Left ventricle myocardium inferior (tissue), 1 donor: ENCODE results near the gene TMEM225B. TPM values are rescaled to one million over a fixed set of nuclear protein-coding genes. Genes with fewer than 3 reads are reported as not detected.
"Not testable (repeated sequence)": the region's sequence is repeated elsewhere in the genome, so short reads cannot be mapped to it uniquely, and the experiment has no call there.

ENCODE experiments used
- DNase-seq: peaks from one replicate; pipeline ENCODE4 v3.0.0-alpha.2; 2020
- H3K27ac ChIP-seq: fragments of 200-600 bp; replicated peaks from 2 replicates; pipeline ENCODE4 v1.8.0; 2021
- H3K27me3 ChIP-seq: fragments of 200-600 bp; 2 replicates; pipeline ENCODE4 v1.8.0; 2021; ENCODE audit warnings: low read depth
- H3K36me3 ChIP-seq: fragments of 200-600 bp; 2 replicates; pipeline ENCODE4 v1.8.0; 2021
- H3K4me1 ChIP-seq: fragments of 200-600 bp; 2 replicates; pipeline ENCODE4 v1.8.0; 2021
- H3K4me3 ChIP-seq: fragments of 200-600 bp; 2 replicates; pipeline ENCODE4 v1.8.0; 2021; ENCODE audit warnings: mild to moderate bottlenecking, moderate library complexity
- H3K9me3 ChIP-seq: fragments of 200-600 bp; replicated peaks from 2 replicates; pipeline ENCODE4 v1.8.0; 2021
- intact Hi-C: fragments of 100-400 bp; cut with micrococcal nuclease; formaldehyde crosslinking; loops from one replicate; pipeline ENCODE4 v1.11.0; 2022
- total RNA-seq: library from RNA; stranded (reverse); fragmentation: NEBNext Ultra II Directional; extraction: Animal tissue kit (Norgen Biotek cat#: 25700); gene quantifications from one replicate; pipeline ENCODE4 v1.2.1, GENCODE V29; 2021
- TF ChIP-seq, protein P1 (sequence below): fragments of 200-600 bp; IDR thresholded peaks from 2 replicates; pipeline ENCODE4 v1.8.0; 2021; ENCODE audit warnings: antibody characterized with exemption, mild to moderate bottlenecking, borderline replicate concordance
- donor health status: DM: no; HTN: yes; CAD: no; lungs with severe emphysema.

Gene TMEM225B
- total RNA-seq, 1 donor from 2014 or later = not detected

DNA sequence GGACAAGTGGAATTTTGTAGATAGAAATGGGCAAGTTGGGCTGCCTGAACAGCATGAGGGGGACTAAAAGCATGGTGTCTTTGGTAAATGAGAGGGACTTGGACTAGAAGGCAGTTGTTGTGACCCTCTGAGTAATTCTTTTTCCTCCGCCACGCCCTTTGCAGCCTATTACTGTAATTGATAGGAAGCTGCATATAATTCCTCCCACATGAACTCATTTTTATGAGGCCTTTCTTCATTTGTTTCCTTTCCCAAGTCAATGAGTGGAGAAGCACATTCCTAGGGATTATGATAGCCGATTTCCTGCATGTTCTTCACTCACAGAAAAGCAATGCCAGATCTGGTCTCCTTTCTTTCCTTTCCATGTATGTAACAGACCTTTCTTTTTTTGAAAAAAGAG lies 46.4 kb downstream of the TMEM225B start:
- Histone ChIP-seq H3K4me1 (no peaks in the 10 kb centered on the region), H3K36me3 (peaks cover 20% of the 10 kb centered on the region), H3K4me3 (no peak overlapping the region), H3K9me3 (peaks cover 3% of the 10 kb centered on the region), H3K27me3 (no peaks in the 10 kb centered on the region), H3K27ac (no peak overlapping the region)
- DNase-seq = no peak
- intact Hi-C loops = no loop called here
- TF ChIP-seq, protein P1, sequence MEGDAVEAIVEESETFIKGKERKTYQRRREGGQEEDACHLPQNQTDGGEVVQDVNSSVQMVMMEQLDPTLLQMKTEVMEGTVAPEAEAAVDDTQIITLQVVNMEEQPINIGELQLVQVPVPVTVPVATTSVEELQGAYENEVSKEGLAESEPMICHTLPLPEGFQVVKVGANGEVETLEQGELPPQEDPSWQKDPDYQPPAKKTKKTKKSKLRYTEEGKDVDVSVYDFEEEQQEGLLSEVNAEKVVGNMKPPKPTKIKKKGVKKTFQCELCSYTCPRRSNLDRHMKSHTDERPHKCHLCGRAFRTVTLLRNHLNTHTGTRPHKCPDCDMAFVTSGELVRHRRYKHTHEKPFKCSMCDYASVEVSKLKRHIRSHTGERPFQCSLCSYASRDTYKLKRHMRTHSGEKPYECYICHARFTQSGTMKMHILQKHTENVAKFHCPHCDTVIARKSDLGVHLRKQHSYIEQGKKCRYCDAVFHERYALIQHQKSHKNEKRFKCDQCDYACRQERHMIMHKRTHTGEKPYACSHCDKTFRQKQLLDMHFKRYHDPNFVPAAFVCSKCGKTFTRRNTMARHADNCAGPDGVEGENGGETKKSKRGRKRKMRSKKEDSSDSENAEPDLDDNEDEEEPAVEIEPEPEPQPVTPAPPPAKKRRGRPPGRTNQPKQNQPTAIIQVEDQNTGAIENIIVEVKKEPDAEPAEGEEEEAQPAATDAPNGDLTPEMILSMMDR = no peak

DNA sequence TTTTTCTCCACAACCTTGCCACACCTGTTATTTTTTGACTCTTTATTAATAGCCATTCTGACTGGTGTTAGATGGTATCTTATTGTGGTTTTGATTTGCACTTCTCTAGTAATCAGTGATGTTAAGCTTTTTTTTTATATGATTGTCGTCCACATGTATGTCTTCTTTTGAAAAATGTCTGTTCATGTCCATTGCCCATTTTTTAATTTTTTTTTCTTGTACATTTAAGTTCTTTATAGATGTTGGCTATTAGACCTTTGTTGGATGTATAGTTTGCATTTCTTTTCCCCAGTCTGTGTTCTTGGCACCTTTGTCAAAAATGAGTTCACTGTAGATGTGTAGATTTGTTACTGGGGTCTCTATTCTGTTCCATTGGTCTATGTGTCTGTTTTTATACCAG lies 47.5 kb downstream of the TMEM225B start:
- H3K4me1 ChIP-seq = no peaks in the 10 kb centered on the region
- intact Hi-C loops = no loop called here

DNA sequence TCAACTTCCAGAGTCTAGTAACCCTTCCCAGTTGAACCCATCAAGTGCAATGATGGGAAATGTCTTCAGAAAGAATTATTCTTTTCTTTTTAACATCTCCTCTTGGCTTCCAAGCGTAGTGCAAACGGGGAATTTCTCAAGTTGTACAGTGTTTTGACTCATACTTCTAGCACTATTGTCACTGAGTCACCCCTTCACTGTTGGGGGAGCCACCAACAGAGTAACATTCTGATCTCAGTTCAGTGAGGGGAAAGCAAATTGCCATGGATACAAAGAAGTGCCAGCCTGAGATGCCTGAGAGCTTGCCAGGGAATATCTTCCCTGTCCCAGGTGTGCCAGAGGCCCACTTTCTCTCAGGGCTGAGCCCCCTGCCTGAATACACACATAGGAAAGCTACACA lies 50.8 kb downstream of the TMEM225B start:
- TF ChIP-seq, protein P1 = no peak
- no peak for DNase-seq
- H3K27me3 ChIP-seq = no peaks in the 10 kb centered on the region
- intact Hi-C loops = no loop called here
- no peaks in the 10 kb centered on the region for H3K4me1 ChIP-seq
- no peak overlapping the region for H3K27ac ChIP-seq
- H3K4me3 ChIP-seq = no peak overlapping the region
- H3K36me3 ChIP-seq = peaks cover 18% of the 10 kb centered on the region
- H3K9me3 ChIP-seq = peaks cover 3% of the 10 kb centered on the region

More for the DNA sequence above, 47.5 kb downstream of the TMEM225B start:
- DNase-seq = no peak
- TF ChIP-seq, protein P1 = no peak
- Histone ChIP-seq H3K9me3 (peaks cover 3% of the 10 kb centered on the region), H3K27ac (no peak overlapping the region), H3K27me3 (no peaks in the 10 kb centered on the region), H3K36me3 (peaks cover 19% of the 10 kb centered on the region), H3K4me3 (no peak overlapping the region)

DNA sequence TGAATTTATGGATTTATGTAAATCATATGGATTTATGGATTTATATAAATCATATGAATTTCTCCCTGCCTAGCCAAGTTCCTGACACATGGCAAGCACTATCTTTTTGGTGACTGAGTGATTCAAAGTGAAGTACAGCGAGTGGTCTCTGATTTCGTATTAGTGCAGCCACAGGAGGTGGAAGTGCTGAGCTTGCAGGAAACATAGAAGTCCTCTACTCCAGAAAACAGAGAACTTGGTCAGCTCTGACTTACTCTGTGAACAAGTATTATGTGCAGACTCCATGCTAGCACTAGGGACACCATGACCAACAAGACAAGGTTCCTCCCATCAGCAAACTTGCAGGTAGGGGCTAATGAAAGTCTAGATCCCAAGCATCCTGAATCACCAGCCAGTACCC lies 53.2 kb downstream of the TMEM225B start:
- Histone ChIP-seq H3K9me3 (peaks cover 4% of the 10 kb centered on the region), H3K36me3 (no peaks in the 10 kb centered on the region), H3K4me3 (no peak overlapping the region), H3K4me1 (no peaks in the 10 kb centered on the region), H3K27ac (no peak overlapping the region), H3K27me3 (no peaks in the 10 kb centered on the region)
- DNase-seq = no peak
- intact Hi-C loops = no loop called here
- TF ChIP-seq, protein P1 = no peak

DNA sequence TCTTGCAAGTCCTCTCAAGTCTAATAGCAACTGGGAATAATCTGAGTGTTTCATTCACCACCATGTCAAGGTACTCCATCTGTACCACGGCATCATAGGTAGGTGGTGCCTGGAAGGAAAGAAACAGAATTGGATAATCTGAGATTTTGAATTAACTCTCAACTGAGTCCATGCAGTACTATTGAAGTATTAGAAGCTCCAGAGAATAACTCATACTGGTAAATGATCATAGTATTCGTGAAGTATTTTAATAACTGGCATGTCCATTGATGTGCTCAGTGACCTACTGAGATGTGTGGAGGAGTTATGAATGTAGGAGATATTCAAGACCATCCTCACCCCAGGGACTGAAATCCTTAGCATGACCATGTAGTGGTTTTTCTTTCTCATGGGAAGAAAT lies 54.6 kb downstream of the TMEM225B start:
- Histone ChIP-seq H3K27ac (no peak overlapping the region), H3K4me1 (no peaks in the 10 kb centered on the region), H3K9me3 (peaks cover 4% of the 10 kb centered on the region), H3K4me3 (no peak overlapping the region), H3K27me3 (no peaks in the 10 kb centered on the region), H3K36me3 (no peaks in the 10 kb centered on the region)
- intact Hi-C loops = no loop called here
- TF ChIP-seq, protein P1 = no peak
- DNase-seq = no peak

DNA sequence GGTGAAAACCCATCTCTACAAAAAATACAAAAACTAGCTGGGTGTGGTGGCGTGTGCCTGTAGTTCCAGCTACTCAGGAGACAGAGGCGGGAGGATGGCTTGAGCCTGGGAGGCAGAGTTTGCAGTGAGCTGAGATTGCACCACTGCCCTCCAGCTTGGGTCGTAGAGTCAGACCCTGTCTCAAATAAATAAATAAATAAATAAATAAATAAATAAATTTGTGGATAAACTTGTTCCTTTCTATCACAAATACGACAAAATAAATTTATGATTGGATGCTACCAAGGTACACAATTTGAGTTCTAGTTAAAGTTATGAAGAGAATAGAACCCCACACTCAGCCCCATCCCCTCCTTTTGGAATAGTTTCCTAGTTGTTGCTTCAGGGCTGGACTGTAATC lies 55.2 kb downstream of the TMEM225B start:
- intact Hi-C loops, DNase-seq, H3K4me1 ChIP-seq, H3K27me3 ChIP-seq, H3K9me3 ChIP-seq, H3K27ac ChIP-seq, H3K36me3 ChIP-seq, H3K4me3 ChIP-seq: not testable (repeated sequence)
